ENCODE results near the gene TALDO1. TPM values are rescaled to one million over a fixed set of nuclear protein-coding genes. Genes with fewer than 3 reads are reported as not detected.

TALDO1 gene
- polyA plus RNA-seq, 1 donor from 2014 or later, result 156 TPM

DNA sequence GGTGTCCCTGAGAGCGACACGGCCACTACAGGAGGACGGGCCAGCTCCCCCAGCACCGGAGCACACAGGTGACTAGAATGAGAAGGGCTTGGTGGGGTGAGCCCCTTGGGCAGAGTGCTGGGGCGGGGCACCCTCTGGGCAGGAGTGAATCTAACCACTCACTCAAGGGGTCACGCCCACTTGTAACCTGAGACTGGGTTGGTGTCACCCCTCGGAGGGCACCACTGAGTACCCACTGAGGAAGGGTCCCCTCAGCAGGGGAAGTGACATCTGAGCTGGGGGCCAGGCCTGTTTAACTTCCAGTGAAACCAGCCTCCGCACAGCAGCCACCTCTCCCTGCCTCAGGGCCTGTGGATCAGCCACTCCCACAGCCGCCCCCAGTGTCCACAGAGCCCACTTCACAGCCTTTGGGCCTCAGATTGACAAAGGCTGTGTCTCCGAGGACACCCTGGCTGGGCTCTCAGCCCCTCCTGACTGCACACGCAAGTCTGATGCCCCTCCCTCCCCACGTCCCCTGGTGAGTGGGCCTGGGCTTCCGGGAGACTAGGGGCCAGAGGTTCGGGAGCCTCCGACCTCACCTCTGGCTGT, 24.4 kb downstream of the TALDO1 start:
- Histone ChIP-seq H4K20me1 (ENCODE audit: insufficient read depth) (peaks cover 3% of the 10 kb centered on the region), H3K9me2 (ENCODE audit: insufficient read depth, low read length) (no peaks in the 10 kb centered on the region), H3K36me3 (ENCODE audit: insufficient read depth, low read length) (no peaks in the 10 kb centered on the region), H3K27ac (ENCODE audit: low read length) (no peak overlapping the region), H3F3A (ENCODE audit: insufficient read depth, low read length, poor library complexity, severe bottlenecking) (no peaks in the 10 kb centered on the region), H3K27me3 (ENCODE audit: insufficient read depth, low read depth, low read length) (no peaks in the 10 kb centered on the region), H3K79me2 (replicated peaks; ENCODE audit: insufficient read depth, low read length) (peaks cover 22% of the 10 kb centered on the region), H3K4me3 (ENCODE audit: low read length) (no peak overlapping the region), H3K9ac (ENCODE audit: low read length) (no peak overlapping the region), H2AFZ (ENCODE audit: low read depth, low read length) (no peak overlapping the region), H3K4me2 (ENCODE audit: low read length) (no peak overlapping the region), H3K9me3 (ENCODE audit: low read length) (no peaks in the 10 kb centered on the region)
- TF ChIP-seq EP300 (conservative IDR thresholded peaks at IDR 0.05; ENCODE audit: poor library complexity, severe bottlenecking) (no peak), TAF1 (IDR thresholded peaks at IDR 0.05; ENCODE audit: low read depth) (no peak), EZH2 (IDR thresholded peaks at IDR 0.05; ENCODE audit: borderline replicate concordance, insufficient read depth, low read length, poor library complexity, severe bottlenecking) (no peak), RAD21 (conservative IDR thresholded peaks at IDR 0.05) (no peak), SMC3 (conservative IDR thresholded peaks at IDR 0.05; ENCODE audit: poor library complexity) (no peak)

GRCh38 chr11:772429-773390, 25.4 kb downstream of the TALDO1 start:
- H3K4me3 ChIP-seq (ENCODE audit: low read length), result no peak overlapping the region

GRCh38 chr11:773425-773824, 26.2 kb downstream of the TALDO1 start:
- Histone ChIP-seq H4K20me1 (ENCODE audit: insufficient read depth) (peaks cover 3% of the 10 kb centered on the region), H3K79me2 (replicated peaks; ENCODE audit: insufficient read depth, low read length) (peaks cover 30% of the 10 kb centered on the region), H3K27ac (ENCODE audit: low read length) (no peak overlapping the region), H3K4me2 (ENCODE audit: low read length) (no peak overlapping the region), H3K9ac (ENCODE audit: low read length) (no peak overlapping the region), H3K9me3 (ENCODE audit: low read length) (no peaks in the 10 kb centered on the region), H3K27me3 (ENCODE audit: insufficient read depth, low read depth, low read length) (no peaks in the 10 kb centered on the region), H2AFZ (ENCODE audit: low read depth, low read length) (no peak overlapping the region), H3K4me3 (ENCODE audit: low read length) (no peak overlapping the region), H3K36me3 (ENCODE audit: insufficient read depth, low read length) (no peaks in the 10 kb centered on the region), H3K9me2 (ENCODE audit: insufficient read depth, low read length) (no peaks in the 10 kb centered on the region), H3F3A (ENCODE audit: insufficient read depth, low read length, poor library complexity, severe bottlenecking) (no peaks in the 10 kb centered on the region)
- TF ChIP-seq SMC3 (conservative IDR thresholded peaks at IDR 0.05; ENCODE audit: poor library complexity), result no peak
- TF ChIP-seq EZH2 (IDR thresholded peaks at IDR 0.05; ENCODE audit: borderline replicate concordance, insufficient read depth, low read length, poor library complexity, severe bottlenecking), result no peak
- TF ChIP-seq, protein P1, sequence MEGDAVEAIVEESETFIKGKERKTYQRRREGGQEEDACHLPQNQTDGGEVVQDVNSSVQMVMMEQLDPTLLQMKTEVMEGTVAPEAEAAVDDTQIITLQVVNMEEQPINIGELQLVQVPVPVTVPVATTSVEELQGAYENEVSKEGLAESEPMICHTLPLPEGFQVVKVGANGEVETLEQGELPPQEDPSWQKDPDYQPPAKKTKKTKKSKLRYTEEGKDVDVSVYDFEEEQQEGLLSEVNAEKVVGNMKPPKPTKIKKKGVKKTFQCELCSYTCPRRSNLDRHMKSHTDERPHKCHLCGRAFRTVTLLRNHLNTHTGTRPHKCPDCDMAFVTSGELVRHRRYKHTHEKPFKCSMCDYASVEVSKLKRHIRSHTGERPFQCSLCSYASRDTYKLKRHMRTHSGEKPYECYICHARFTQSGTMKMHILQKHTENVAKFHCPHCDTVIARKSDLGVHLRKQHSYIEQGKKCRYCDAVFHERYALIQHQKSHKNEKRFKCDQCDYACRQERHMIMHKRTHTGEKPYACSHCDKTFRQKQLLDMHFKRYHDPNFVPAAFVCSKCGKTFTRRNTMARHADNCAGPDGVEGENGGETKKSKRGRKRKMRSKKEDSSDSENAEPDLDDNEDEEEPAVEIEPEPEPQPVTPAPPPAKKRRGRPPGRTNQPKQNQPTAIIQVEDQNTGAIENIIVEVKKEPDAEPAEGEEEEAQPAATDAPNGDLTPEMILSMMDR (IDR thresholded peaks at IDR 0.05; ENCODE audit: poor library complexity, severe bottlenecking), result no peak
- TF ChIP-seq RAD21 (conservative IDR thresholded peaks at IDR 0.05), result no peak
- no peak for TF ChIP-seq POLR2AphosphoS5 (IDR thresholded peaks at IDR 0.05)
- no peak for TF ChIP-seq TAF1 (IDR thresholded peaks at IDR 0.05; ENCODE audit: low read depth)
- TF ChIP-seq REST (IDR thresholded peaks at IDR 0.05; ENCODE audit: borderline replicate concordance), result no peak
- no peak for TF ChIP-seq EP300 (conservative IDR thresholded peaks at IDR 0.05; ENCODE audit: poor library complexity, severe bottlenecking)
- no peak for TF ChIP-seq MXI1 (conservative IDR thresholded peaks at IDR 0.05; ENCODE audit: poor library complexity, severe bottlenecking)

More at GRCh38 chr11:772429-773390, 25.4 kb downstream of the TALDO1 start:
- H3K27me3 ChIP-seq (ENCODE audit: insufficient read depth, low read depth, low read length), result no peaks in the 10 kb centered on the region
- H3K9me2 ChIP-seq (ENCODE audit: insufficient read depth, low read length), result no peaks in the 10 kb centered on the region
- no peak overlapping the region for H3K27ac ChIP-seq (ENCODE audit: low read length)
- no peaks in the 10 kb centered on the region for H3K9me3 ChIP-seq (ENCODE audit: low read length)
- H4K20me1 ChIP-seq (ENCODE audit: insufficient read depth), result peaks cover 3% of the 10 kb centered on the region
- H3K79me2 ChIP-seq (replicated peaks; ENCODE audit: insufficient read depth, low read length), result peaks cover 23% of the 10 kb centered on the region
- no peak overlapping the region for H3K4me2 ChIP-seq (ENCODE audit: low read length)
- TF ChIP-seq EP300 (conservative IDR thresholded peaks at IDR 0.05; ENCODE audit: poor library complexity, severe bottlenecking), result no peak
- no peak for TF ChIP-seq MXI1 (conservative IDR thresholded peaks at IDR 0.05; ENCODE audit: poor library complexity, severe bottlenecking)
- TF ChIP-seq RAD21 (conservative IDR thresholded peaks at IDR 0.05), result no peak
- no peak for TF ChIP-seq TAF1 (IDR thresholded peaks at IDR 0.05; ENCODE audit: low read depth)
- TF ChIP-seq EZH2 (IDR thresholded peaks at IDR 0.05; ENCODE audit: borderline replicate concordance, insufficient read depth, low read length, poor library complexity, severe bottlenecking), result no peak
- no peak overlapping the region for H2AFZ ChIP-seq (ENCODE audit: low read depth, low read length)
- H3K9ac ChIP-seq (ENCODE audit: low read length), result no peak overlapping the region
- H3K36me3 ChIP-seq (ENCODE audit: insufficient read depth, low read length), result no peaks in the 10 kb centered on the region
- H3F3A ChIP-seq (ENCODE audit: insufficient read depth, low read length, poor library complexity, severe bottlenecking), result no peaks in the 10 kb centered on the region

All from neural cell (in vitro differentiated cells).